H9 (cell line): ENCODE data around the gene COPS4. TPM values are rescaled to one million over a fixed set of nuclear protein-coding genes. Genes with fewer than 3 reads are reported as not detected.

ENCODE experiments used
- DNase-seq: peaks from one replicate; pipeline ENCODE4 v3.0.0-alpha.2; 2017
- H2AFZ ChIP-seq: one replicate; pipeline ENCODE4 v1.6.1; 2013; ENCODE audit warnings: mild to moderate bottlenecking, low read length, control low read depth, moderate library complexity
- H2AK5ac ChIP-seq: 2 replicates; pipeline ENCODE4 v1.6.1; 2013; ENCODE audit warnings: low read length, control low read depth, mixed read lengths; ENCODE audit not compliant: insufficient read length
- H2BK120ac ChIP-seq: one replicate; pipeline ENCODE4 v1.6.1; 2013; ENCODE audit warnings: low read depth, mild to moderate bottlenecking, low read length, control low read depth, inconsistent platforms; ENCODE audit not compliant: poor library complexity, severe bottlenecking
- H2BK12ac ChIP-seq: 2 replicates; pipeline ENCODE4 v1.6.1; 2013; ENCODE audit warnings: low read length, control low read depth, mixed read lengths, low read depth; ENCODE audit not compliant: insufficient read length
- H2BK15ac ChIP-seq: 2 replicates; pipeline ENCODE4 v1.6.1; 2013; ENCODE audit warnings: low read depth, low read length, control low read depth
- H2BK20ac ChIP-seq: one replicate; pipeline ENCODE4 v1.6.1; 2013; ENCODE audit warnings: low read depth, mild to moderate bottlenecking, low read length, control low read depth, inconsistent platforms; ENCODE audit not compliant: poor library complexity, severe bottlenecking
- H2BK5ac ChIP-seq: 2 replicates; pipeline ENCODE4 v1.6.1; 2013; ENCODE audit warnings: low read length, control low read depth, mixed read lengths; ENCODE audit not compliant: insufficient read length
- H3K14ac ChIP-seq: 2 replicates; pipeline ENCODE4 v1.6.1; 2013; ENCODE audit warnings: low read length, control low read depth; ENCODE audit not compliant: insufficient read depth
- H3K18ac ChIP-seq: 2 replicates; pipeline ENCODE4 v1.6.1; 2013; ENCODE audit warnings: low read depth, mild to moderate bottlenecking, mixed read lengths, low read length, control low read depth; ENCODE audit not compliant: insufficient read length
- H3K23ac ChIP-seq: 2 replicates; pipeline ENCODE4 v1.6.1; 2013; ENCODE audit warnings: low read length, control low read depth, mixed read lengths, low read depth; ENCODE audit not compliant: insufficient read length
- H3K23me2 ChIP-seq: 2 replicates; pipeline ENCODE4 v1.6.1; 2013; ENCODE audit warnings: low read depth, mild to moderate bottlenecking, mixed read lengths, low read length, control low read depth; ENCODE audit not compliant: insufficient read length, poor library complexity, severe bottlenecking
- H3K27ac ChIP-seq: 2 replicates; pipeline ENCODE4 v1.5.1; 2013; ENCODE audit warnings: low read length, control low read depth, mixed read lengths, low read depth; ENCODE audit not compliant: insufficient read length
- H3K27me3 ChIP-seq: 2 replicates; pipeline ENCODE4 v1.6.1; 2013; ENCODE audit warnings: low read length, control low read depth, inconsistent platforms; ENCODE audit not compliant: insufficient read depth
- H3K4ac ChIP-seq: 2 replicates; pipeline ENCODE4 v1.6.1; 2013; ENCODE audit warnings: low read depth, mild to moderate bottlenecking, control low read depth, inconsistent platforms, low read length, moderate library complexity
- H3K4me1 ChIP-seq: 2 replicates; pipeline ENCODE4 v1.6.1; 2013; ENCODE audit warnings: low read length, control low read depth, inconsistent platforms; ENCODE audit not compliant: insufficient read depth
- H3K4me2 ChIP-seq: 2 replicates; pipeline ENCODE4 v1.6.1; 2013; ENCODE audit warnings: low read length, control low read depth, mixed read lengths; ENCODE audit not compliant: insufficient read length, insufficient read depth
- H3K56ac ChIP-seq: 2 replicates; pipeline ENCODE4 v1.6.1; 2013; ENCODE audit warnings: low read depth, mild to moderate bottlenecking, mixed read lengths, low read length, control low read depth; ENCODE audit not compliant: insufficient read length
- H3K79me1 ChIP-seq: 2 replicates; pipeline ENCODE4 v1.6.1; 2013; ENCODE audit warnings: low read depth, mild to moderate bottlenecking, moderate library complexity, low read length, control low read depth, inconsistent platforms; ENCODE audit not compliant: insufficient read depth, poor library complexity, severe bottlenecking
- H3K79me2 ChIP-seq: 2 replicates; pipeline ENCODE4 v1.6.1; 2013; ENCODE audit warnings: low read length, control low read depth, inconsistent platforms; ENCODE audit not compliant: insufficient read depth
- H3K9ac ChIP-seq: 2 replicates; pipeline ENCODE4 v1.6.1; 2013; ENCODE audit warnings: low read length, control low read depth, mixed read lengths; ENCODE audit not compliant: insufficient read length; ENCODE audit errors: extremely low read depth
- H3K9me3 ChIP-seq: one replicate; pipeline ENCODE4 v1.6.1; 2013; ENCODE audit warnings: low read depth, low read length, inconsistent platforms; ENCODE audit not compliant: control insufficient read depth
- H3T11ph ChIP-seq: one replicate; pipeline ENCODE4 v1.6.1; 2013; ENCODE audit warnings: mild to moderate bottlenecking, low read length, control low read depth, inconsistent platforms
- H4K20me1 ChIP-seq: one replicate; pipeline ENCODE4 v1.6.1; 2013; ENCODE audit not compliant: control insufficient read depth, insufficient read length, insufficient read depth
- H4K5ac ChIP-seq: 2 replicates; pipeline ENCODE4 v1.6.1; 2013; ENCODE audit warnings: low read depth, mild to moderate bottlenecking, mixed read lengths, low read length, control low read depth; ENCODE audit not compliant: insufficient read length
- H4K8ac ChIP-seq: replicated peaks from 2 replicates; pipeline ENCODE4 v1.6.1; 2013; ENCODE audit warnings: low read length, control low read depth, mixed read lengths, low read depth; ENCODE audit not compliant: insufficient read length
- H4K91ac ChIP-seq: 2 replicates; pipeline ENCODE4 v1.6.1; 2013; ENCODE audit warnings: low read depth, mild to moderate bottlenecking, moderate library complexity, mixed read lengths, low read length, control low read depth; ENCODE audit not compliant: insufficient read length
- H3K27ac Mint-ChIP-seq, 3 experiments: 2 replicates in 2 of 3; 3 replicates in 1 of 3; pipeline ENCODE4 v1.8.0; 2020 to 2021; ENCODE audit warnings: mixed read lengths in 3 of 3, mild to moderate bottlenecking in 1 of 3, moderate library complexity in 1 of 3
- H3K27me3 Mint-ChIP-seq: 2 replicates; pipeline ENCODE4 v1.8.0; 2021; ENCODE audit warnings: low read depth, mild to moderate bottlenecking, moderate library complexity, mixed read lengths
- H3K36me3 Mint-ChIP-seq, 3 experiments: 2 replicates in 2 of 3; 3 replicates in 1 of 3; pipeline ENCODE4 v1.8.0; 2020 to 2021; ENCODE audit warnings: low read depth in 3 of 3, mixed read lengths in 3 of 3; ENCODE audit not compliant: insufficient read depth in 1 of 3
- H3K4me1 Mint-ChIP-seq, 2 experiments: 2 replicates each; pipeline ENCODE4 v1.8.0; 2020; ENCODE audit warnings: mixed read lengths in 2 of 2
- H3K4me3 Mint-ChIP-seq, 2 experiments: 2 replicates in 1 of 2; 3 replicates in 1 of 2; pipeline ENCODE4 v1.8.0; 2020 to 2021; ENCODE audit warnings: mild to moderate bottlenecking in 2 of 2, mixed read lengths in 2 of 2, moderate library complexity in 1 of 2
- H3K9me3 Mint-ChIP-seq, 2 experiments: 2 replicates in 1 of 2; 3 replicates in 1 of 2; pipeline ENCODE4 v1.8.0; 2020; ENCODE audit warnings: mild to moderate bottlenecking in 2 of 2, mixed read lengths in 2 of 2, moderate library complexity in 1 of 2
- WGBS: extraction: QIAGEN DNeasy Blood & Tissue Kit; methylation state at CpG from one replicate; pipeline ENCODE4 v1.1.7; 2013; ENCODE audit warnings: missing lambda C conversion rate, low lambda C conversion rate, mixed read lengths; ENCODE audit not compliant: insufficient read length; ENCODE audit errors: extremely low coverage; 5-methylcytosine and 5-hydroxymethylcytosine counted together
- total RNA-seq: library from RNA; stranded (reverse); gene quantifications from 2 replicates; pipeline ENCODE4 v1.2.1, GENCODE V29; 2021
- TF ChIP-seq, protein P1 (sequence below): fragments of 200-600 bp; sonication (generic); conservative IDR thresholded peaks from 3 replicates; pipeline ENCODE4 v1.8.0; 2021; ENCODE audit warnings: antibody characterized with exemption, mild to moderate bottlenecking

The COPS4 gene
- total RNA-seq, 1 experiment from 2014 or later: 39.9 TPM

DNA sequence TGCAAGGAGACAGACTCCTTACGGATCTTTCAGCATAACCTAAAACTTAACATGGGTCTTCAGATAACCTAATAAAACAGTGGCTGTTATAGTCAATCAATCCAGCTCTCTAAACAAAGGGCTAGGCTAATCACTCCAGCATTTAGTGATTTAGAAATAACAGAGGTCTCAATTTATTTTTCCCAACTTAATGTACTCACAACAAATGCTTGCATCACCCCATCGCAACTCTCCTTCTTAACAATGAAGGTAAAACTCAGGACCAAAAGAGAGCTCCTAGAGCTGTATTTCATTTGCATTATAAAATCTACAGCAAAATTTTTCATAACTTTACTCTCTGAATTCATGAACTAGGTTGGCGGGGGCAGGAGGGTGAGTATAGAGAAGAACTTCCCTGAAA is 25.5 kb upstream of the COPS4 start:
- Histone ChIP-seq H3K9me3 (no peaks in the 10 kb centered on the region), H3K27me3 (no peaks in the 10 kb centered on the region), H3K4ac (no peak overlapping the region), H4K91ac (no peak overlapping the region), H3K9ac (no peak overlapping the region), H3K4me1 (peaks cover 4% of the 10 kb centered on the region; the same call in 1 of the 2 replicates), H2BK12ac (no peak overlapping the region), H4K8ac (no peak overlapping the region), H3K18ac (no peak overlapping the region), H3K56ac (no peak overlapping the region), H3K23ac (no peak overlapping the region), H2AFZ (no peak overlapping the region), H3K23me2 (peaks cover 9% of the 10 kb centered on the region), H3K79me2 (no peaks in the 10 kb centered on the region; the same call in 1 of the 2 replicates), H4K20me1 (no peaks in the 10 kb centered on the region), H2BK20ac (no peak overlapping the region), H3K14ac (no peak overlapping the region), H2AK5ac (no peak overlapping the region), H2BK5ac (no peak overlapping the region), H3K4me2 (peak overlapping the region; percentile 98), H4K5ac (no peak overlapping the region), H2BK120ac (no peak overlapping the region), H2BK15ac (no peak overlapping the region), H3K27ac (no peak overlapping the region), H3K79me1 (no peaks in the 10 kb centered on the region), H3T11ph (no peak overlapping the region)
- Mint-ChIP-seq H3K27ac (no peak overlapping the region), H3K27me3 (peaks cover 13% of the 10 kb centered on the region), H3K4me1 (peaks cover 32 to 35% of the 10 kb centered on the region in 2 experiments), H3K4me3 (peak overlapping the region; percentile 87 to 92), H3K36me3 (no peaks in the 10 kb centered on the region; a peak in 3 of 7 replicates), H3K9me3 (no peaks in the 10 kb centered on the region)
- WGBS: no CpG with 5 or more reads among the region's 3 CpGs
- TF ChIP-seq, protein P1, sequence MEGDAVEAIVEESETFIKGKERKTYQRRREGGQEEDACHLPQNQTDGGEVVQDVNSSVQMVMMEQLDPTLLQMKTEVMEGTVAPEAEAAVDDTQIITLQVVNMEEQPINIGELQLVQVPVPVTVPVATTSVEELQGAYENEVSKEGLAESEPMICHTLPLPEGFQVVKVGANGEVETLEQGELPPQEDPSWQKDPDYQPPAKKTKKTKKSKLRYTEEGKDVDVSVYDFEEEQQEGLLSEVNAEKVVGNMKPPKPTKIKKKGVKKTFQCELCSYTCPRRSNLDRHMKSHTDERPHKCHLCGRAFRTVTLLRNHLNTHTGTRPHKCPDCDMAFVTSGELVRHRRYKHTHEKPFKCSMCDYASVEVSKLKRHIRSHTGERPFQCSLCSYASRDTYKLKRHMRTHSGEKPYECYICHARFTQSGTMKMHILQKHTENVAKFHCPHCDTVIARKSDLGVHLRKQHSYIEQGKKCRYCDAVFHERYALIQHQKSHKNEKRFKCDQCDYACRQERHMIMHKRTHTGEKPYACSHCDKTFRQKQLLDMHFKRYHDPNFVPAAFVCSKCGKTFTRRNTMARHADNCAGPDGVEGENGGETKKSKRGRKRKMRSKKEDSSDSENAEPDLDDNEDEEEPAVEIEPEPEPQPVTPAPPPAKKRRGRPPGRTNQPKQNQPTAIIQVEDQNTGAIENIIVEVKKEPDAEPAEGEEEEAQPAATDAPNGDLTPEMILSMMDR: no peak
- DNase-seq: no peak
